Endodermal cell (in vitro differentiated cells): Measurements from ENCODE around the gene OTOGL. TPM values are rescaled to one million over a fixed set of nuclear protein-coding genes. Genes with fewer than 3 reads are reported as not detected.
"Not testable (repeated sequence)": the region's sequence is repeated elsewhere in the genome, so short reads cannot be mapped to it uniquely, and the experiment has no call there.

ENCODE experiments used
- DNase-seq: peaks from one replicate; pipeline ENCODE4 v3.0.0-alpha.2; 2017
- H3K27ac ChIP-seq: 2 replicates; pipeline ENCODE4 v1.5.1; 2013; ENCODE audit warnings: mild to moderate bottlenecking, low read depth, low read length, moderate library complexity
- H3K27me3 ChIP-seq: 2 replicates; pipeline ENCODE4 v1.6.1; 2013; ENCODE audit warnings: mild to moderate bottlenecking, low read length, moderate library complexity; ENCODE audit not compliant: insufficient read depth, control insufficient read depth, poor library complexity, severe bottlenecking
- H3K36me3 ChIP-seq: 2 replicates; pipeline ENCODE4 v1.7.0; 2013; ENCODE audit warnings: mild to moderate bottlenecking, low read length, moderate library complexity; ENCODE audit not compliant: control insufficient read depth, insufficient read depth
- H3K4me1 ChIP-seq: one replicate; pipeline ENCODE4 v1.7.0; 2013; ENCODE audit warnings: low read length; ENCODE audit not compliant: control insufficient read depth, insufficient read depth
- H3K4me3 ChIP-seq: 2 replicates; pipeline ENCODE4 v1.5.1; 2013; ENCODE audit warnings: mild to moderate bottlenecking, low read length, moderate library complexity
- H3K9ac ChIP-seq: 2 replicates; pipeline ENCODE4 v1.6.1; 2013; ENCODE audit warnings: mild to moderate bottlenecking, low read length, moderate library complexity; ENCODE audit not compliant: poor library complexity, severe bottlenecking; ENCODE audit errors: extremely low read depth
- H3K9me3 ChIP-seq: 2 replicates; pipeline ENCODE4 v1.6.1; 2013; ENCODE audit warnings: mild to moderate bottlenecking, low read length, moderate library complexity; ENCODE audit not compliant: control insufficient read depth
- H3K27ac Mint-ChIP-seq: 2 replicates; pipeline ENCODE4 v1.8.0; 2020; ENCODE audit warnings: mixed read lengths
- H3K27me3 Mint-ChIP-seq: 2 replicates; pipeline ENCODE4 v1.8.0; 2021; ENCODE audit warnings: mild to moderate bottlenecking, mixed read lengths; ENCODE audit not compliant: insufficient read depth
- H3K36me3 Mint-ChIP-seq: 2 replicates; pipeline ENCODE4 v1.8.0; 2020; ENCODE audit warnings: low read depth, mixed read lengths
- H3K4me1 Mint-ChIP-seq: 2 replicates; pipeline ENCODE4 v1.8.0; 2020; ENCODE audit warnings: mixed read lengths
- H3K4me3 Mint-ChIP-seq: 2 replicates; pipeline ENCODE4 v1.8.0; 2020; ENCODE audit warnings: mild to moderate bottlenecking, moderate library complexity, mixed read lengths
- H3K9me3 Mint-ChIP-seq: 2 replicates; pipeline ENCODE4 v1.8.0; 2020; ENCODE audit warnings: mild to moderate bottlenecking, mixed read lengths
- WGBS, 2 experiments: methylation state at CpG; one replicate each; pipeline versions ENCODE4 v1.1.5 to v1.1.7; 2013; ENCODE audit warnings: missing lambda C conversion rate in 2 of 2, mixed read lengths in 1 of 2; ENCODE audit not compliant: insufficient coverage in 1 of 2, insufficient read length in 1 of 2; 5-methylcytosine and 5-hydroxymethylcytosine counted together
- total RNA-seq, 2 donors: library from RNA; stranded (reverse); fragmentation: NEBNext Ultra II Directional in 1 of 2; extraction: Animal tissue kit (Norgen Biotek cat#: 25700) in 1 of 2; gene quantifications; 2 replicates in 1 of 2; 3 replicates in 1 of 2; pipeline ENCODE4 v1.2.1, GENCODE V29; 2021
- TF ChIP-seq, protein P1 (sequence below): fragments of 200-600 bp; sonication (generic); conservative IDR thresholded peaks from 2 replicates; pipeline ENCODE4 v1.5.0; 2021; ENCODE audit warnings: antibody characterized with exemption, mild to moderate bottlenecking

The OTOGL gene
- total RNA-seq, 2 donors from 2014 or later, result 2.4 to 11.4 TPM

DNA sequence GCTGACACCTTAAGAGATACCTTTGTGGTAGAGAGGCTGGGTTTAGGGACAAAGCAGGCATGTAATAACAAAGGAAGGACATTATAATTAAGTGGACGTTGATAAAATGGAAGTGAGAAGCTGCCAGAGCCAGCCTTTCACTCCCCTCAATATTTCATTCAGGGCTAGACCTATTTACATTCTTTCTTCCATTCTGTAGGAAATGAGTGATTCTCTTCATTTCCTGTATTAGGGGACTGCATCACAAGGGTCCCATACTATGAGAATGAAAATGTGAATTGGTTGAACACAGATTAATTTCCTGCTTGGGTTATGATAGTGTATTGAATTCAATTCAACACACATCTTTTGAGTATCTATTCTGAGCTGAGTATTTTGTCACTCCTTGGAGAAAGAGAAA is 143.0 kb downstream of the OTOGL start:
- Histone ChIP-seq H3K27ac (no peak overlapping the region), H3K36me3 (no peaks in the 10 kb centered on the region), H3K4me3 (no peak overlapping the region), H3K27me3 (no peaks in the 10 kb centered on the region), H3K9ac (no peak overlapping the region), H3K4me1 (no peaks in the 10 kb centered on the region), H3K9me3 (peaks cover 5% of the 10 kb centered on the region)
- no peak overlapping the region for H3K27ac Mint-ChIP-seq
- H3K9me3 Mint-ChIP-seq, result peaks cover 4% of the 10 kb centered on the region
- peaks cover 12% of the 10 kb centered on the region for H3K4me1 Mint-ChIP-seq
- no peaks in the 10 kb centered on the region for H3K27me3 Mint-ChIP-seq
- no peak for DNase-seq
- H3K36me3 Mint-ChIP-seq, result no peaks in the 10 kb centered on the region
- TF ChIP-seq, protein P1, sequence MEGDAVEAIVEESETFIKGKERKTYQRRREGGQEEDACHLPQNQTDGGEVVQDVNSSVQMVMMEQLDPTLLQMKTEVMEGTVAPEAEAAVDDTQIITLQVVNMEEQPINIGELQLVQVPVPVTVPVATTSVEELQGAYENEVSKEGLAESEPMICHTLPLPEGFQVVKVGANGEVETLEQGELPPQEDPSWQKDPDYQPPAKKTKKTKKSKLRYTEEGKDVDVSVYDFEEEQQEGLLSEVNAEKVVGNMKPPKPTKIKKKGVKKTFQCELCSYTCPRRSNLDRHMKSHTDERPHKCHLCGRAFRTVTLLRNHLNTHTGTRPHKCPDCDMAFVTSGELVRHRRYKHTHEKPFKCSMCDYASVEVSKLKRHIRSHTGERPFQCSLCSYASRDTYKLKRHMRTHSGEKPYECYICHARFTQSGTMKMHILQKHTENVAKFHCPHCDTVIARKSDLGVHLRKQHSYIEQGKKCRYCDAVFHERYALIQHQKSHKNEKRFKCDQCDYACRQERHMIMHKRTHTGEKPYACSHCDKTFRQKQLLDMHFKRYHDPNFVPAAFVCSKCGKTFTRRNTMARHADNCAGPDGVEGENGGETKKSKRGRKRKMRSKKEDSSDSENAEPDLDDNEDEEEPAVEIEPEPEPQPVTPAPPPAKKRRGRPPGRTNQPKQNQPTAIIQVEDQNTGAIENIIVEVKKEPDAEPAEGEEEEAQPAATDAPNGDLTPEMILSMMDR, result no peak
- no peak overlapping the region for H3K4me3 Mint-ChIP-seq
- WGBS, 2 experiments, result no CpG with 5 or more reads among the region's 1 CpG

DNA sequence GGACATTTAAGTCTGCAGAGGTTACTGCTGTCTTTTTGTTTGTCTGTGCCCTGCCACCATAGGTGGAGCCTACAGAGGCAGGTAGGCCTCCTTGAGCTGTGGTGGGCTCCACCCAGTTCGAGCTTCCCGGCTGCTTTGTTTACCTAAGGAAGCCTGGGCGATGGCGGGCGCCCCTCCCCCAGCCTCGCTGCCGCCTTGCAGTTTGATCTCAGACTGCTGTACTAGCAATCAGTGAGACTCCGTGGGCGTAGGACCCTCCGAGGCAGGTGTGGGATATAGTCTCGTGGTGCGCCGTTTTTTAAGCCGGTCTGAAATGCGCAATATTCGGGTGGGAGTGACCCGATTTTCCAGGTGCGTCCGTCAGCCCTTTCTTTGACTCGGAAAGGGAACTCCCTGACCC is 150.2 kb downstream of the OTOGL start:
- Mint-ChIP-seq H3K4me3 (peak overlapping the region; percentile 59), H3K4me1 (peaks cover 15% of the 10 kb centered on the region), H3K27ac (peak overlapping the region; percentile 96)
- H3K4me1 ChIP-seq, result peaks cover 15% of the 10 kb centered on the region
- not testable (repeated sequence) for H3K4me3 ChIP-seq, H3K9ac ChIP-seq, H3K36me3 Mint-ChIP-seq, H3K27ac ChIP-seq, H3K36me3 ChIP-seq, H3K9me3 Mint-ChIP-seq, H3K9me3 ChIP-seq, H3K27me3 ChIP-seq, H3K27me3 Mint-ChIP-seq
- peak; percentile 70 for DNase-seq
- 59 to 89% methylated on average over 10 to 20 of the region's 20 CpGs for WGBS, 2 experiments

DNA sequence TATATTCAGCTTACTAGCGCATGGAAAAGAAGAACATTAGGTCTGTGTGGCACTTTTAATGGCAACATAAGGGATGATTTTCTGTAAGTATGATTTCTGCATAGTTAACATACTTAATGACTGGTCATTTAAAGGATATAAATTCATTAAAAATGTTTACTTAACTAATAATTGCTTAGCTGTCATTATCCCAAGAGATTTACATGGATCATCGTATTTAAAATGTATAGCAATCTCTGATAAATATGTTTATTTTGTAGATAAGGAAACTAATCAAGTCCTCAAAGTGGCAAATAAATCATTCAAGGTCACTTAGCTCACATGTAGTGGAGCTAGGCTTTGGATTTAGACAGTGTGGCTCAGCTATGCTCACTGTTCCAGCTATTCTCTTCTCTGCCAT is 158.6 kb downstream of the OTOGL start:
- no peak overlapping the region for H3K4me3 ChIP-seq
- no peak overlapping the region for H3K9ac ChIP-seq
- 95% methylated on average over 1 of the region's 2 CpGs; no CpG with 5 or more reads in 1 of the 2 experiments for WGBS, 2 experiments
- Mint-ChIP-seq H3K27me3 (no peaks in the 10 kb centered on the region), H3K27ac (no peak overlapping the region), H3K36me3 (no peaks in the 10 kb centered on the region), H3K9me3 (no peaks in the 10 kb centered on the region), H3K4me3 (no peak overlapping the region), H3K4me1 (peaks cover 52% of the 10 kb centered on the region)
- TF ChIP-seq, protein P1, result no peak
- H3K36me3 ChIP-seq, result no peaks in the 10 kb centered on the region
- no peaks in the 10 kb centered on the region for H3K9me3 ChIP-seq
- H3K4me1 ChIP-seq, result peaks cover 8% of the 10 kb centered on the region
- no peaks in the 10 kb centered on the region for H3K27me3 ChIP-seq
- H3K27ac ChIP-seq, result no peak overlapping the region
- no peak for DNase-seq

DNA sequence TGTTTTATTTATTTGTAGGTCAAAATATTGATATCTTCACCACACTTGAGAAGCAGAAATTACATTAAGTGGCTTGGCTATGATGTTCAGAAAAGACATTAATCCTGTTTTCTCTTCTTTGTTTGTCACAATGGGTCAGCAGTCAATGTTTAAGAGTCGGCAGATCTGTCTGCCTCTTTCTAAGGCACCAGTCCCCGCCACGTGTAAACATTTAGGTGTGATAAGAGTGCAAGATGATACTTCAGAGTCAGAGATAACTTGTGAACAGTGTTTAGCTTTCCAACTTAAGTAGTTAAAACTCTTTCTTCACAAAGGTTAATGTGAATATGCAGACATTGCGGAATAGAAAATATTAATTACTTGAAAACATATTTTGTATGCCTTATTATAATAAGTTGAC is 160.9 kb downstream of the OTOGL start:
- Mint-ChIP-seq H3K36me3 (no peaks in the 10 kb centered on the region), H3K27ac (no peak overlapping the region), H3K9me3 (no peaks in the 10 kb centered on the region), H3K4me3 (no peak overlapping the region), H3K4me1 (peaks cover 48% of the 10 kb centered on the region), H3K27me3 (no peaks in the 10 kb centered on the region)
- peaks cover 4% of the 10 kb centered on the region for H3K4me1 ChIP-seq
- DNase-seq, result no peak
- no peaks in the 10 kb centered on the region for H3K36me3 ChIP-seq
- TF ChIP-seq, protein P1, result no peak
- H3K9me3 ChIP-seq, result no peaks in the 10 kb centered on the region
- no peak overlapping the region for H3K27ac ChIP-seq
- WGBS, 2 experiments, result 40% methylated on average over 3 of the region's 4 CpGs; no CpG with 5 or more reads in 1 of the 2 experiments
- no peak overlapping the region for H3K9ac ChIP-seq
- no peaks in the 10 kb centered on the region for H3K27me3 ChIP-seq
- H3K4me3 ChIP-seq, result no peak overlapping the region
